T1000 (cell line): Measurements from ENCODE around the gene WNT4.
"Not testable (repeated sequence)": the region's sequence is repeated elsewhere in the genome, so short reads cannot be mapped to it uniquely, and the experiment has no call there.

Experiments
- DNase-seq: peaks from one replicate; lab custom pipeline; 2025; ENCODE audit warnings: mixed read lengths; lab: John Stamatoyannopoulos, UW

The WNT4 gene

GRCh38 chr1:22108339-22109105 lies 34.4 kb downstream of the WNT4 start:
- DNase-seq, result no peak

GRCh38 chr1:22107126-22107525 lies 35.8 kb downstream of the WNT4 start:
- DNase-seq, result no peak

- no peak for DNase-seq
These were observed 37.2 kb downstream of the WNT4 start for GRCh38 chr1:22105611-22106207.

GRCh38 chr1:22104865-22105437 lies 37.9 kb downstream of the WNT4 start:
- no peak for DNase-seq

DNA sequence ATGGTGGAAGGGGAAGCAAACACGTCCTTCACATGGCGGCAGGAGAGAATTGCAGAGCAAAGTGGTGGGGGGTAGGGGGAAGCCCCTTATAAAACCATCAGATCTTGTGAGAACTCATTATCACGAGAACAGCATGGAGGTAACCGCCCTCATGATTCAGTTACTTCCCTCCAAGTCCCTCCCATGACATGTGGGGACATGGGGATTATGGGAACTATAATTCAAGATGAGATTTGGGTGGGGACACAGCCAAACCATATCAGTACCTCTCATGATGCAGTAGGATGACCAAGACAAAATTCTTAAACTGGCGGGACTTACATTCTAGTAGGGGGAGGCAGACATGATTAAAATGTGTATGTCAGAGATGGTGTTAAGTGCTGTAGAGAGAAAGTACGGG lies 38.8 kb downstream of the WNT4 start:
- no peak for DNase-seq

DNA sequence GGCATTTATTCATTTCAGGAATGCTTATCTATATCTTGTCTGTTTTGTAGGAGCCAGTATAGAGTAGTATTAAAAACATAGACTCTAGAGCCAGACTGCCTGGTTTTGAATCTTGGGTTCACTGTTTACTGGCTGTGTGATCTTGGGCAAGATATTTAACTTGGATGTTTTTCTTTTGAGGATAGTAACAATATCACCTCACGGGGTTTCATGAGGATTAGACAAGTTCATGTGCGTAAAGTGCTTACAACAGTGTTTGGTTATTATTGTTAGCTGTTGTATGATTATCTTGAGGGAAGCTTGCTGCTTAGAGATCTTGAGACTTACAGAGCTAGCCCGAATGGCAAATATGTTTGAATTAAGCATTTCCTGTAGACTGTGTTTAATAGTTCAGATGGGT lies 40.2 kb downstream of the WNT4 start:
- no peak for DNase-seq

DNA sequence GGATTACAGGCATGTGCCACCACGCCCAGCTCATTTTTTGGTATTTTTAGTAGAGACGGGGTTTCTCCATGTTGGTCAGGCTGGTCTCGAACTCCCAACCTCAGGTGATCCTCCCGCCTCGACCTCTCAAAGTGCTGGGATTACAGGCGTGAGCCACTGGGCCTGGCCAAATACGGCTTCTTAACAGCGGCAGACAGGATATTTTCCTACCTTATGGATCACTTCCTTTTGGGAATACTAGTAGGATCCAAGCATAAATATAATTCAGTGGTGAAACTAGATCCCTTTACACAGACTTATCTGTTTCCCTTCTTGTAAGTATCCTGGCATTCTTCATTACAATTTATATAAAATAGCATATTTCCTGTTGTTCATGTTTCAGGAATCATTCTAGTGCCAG lies 40.9 kb downstream of the WNT4 start:
- no peak for DNase-seq

GRCh38 chr1:22101199-22101598 lies 41.7 kb downstream of the WNT4 start:
- no peak for DNase-seq

GRCh38 chr1:22100168-22100567 lies 42.7 kb downstream of the WNT4 start:
- no peak for DNase-seq

GRCh38 chr1:22098752-22099151 lies 44.1 kb downstream of the WNT4 start:
- DNase-seq, result no peak

GRCh38 chr1:22096463-22096862 lies 46.4 kb downstream of the WNT4 start:
- no peak for DNase-seq

DNA sequence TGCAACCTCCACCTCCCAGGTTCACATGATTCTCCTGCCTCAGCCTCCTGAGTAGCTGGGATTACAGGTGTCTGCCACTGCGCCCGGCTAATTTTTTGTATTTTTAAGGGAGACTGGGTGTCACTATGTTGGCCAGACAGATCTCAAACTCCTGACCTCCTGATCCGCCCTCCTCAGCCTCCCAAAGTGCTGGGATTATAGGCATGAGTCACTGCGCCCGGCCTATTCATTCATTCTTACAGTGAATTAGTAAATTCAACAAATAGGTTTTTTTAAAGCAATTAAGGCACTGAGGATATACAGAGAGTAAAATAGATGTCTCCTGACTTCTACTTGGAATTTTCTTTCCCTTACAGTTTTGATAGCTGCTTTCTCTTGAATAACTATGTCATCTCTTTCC lies 46.9 kb downstream of the WNT4 start:
- DNase-seq, result no peak

- DNase-seq, result no peak
These were observed 49.4 kb downstream of the WNT4 start for GRCh38 chr1:22093513-22093912.

DNA sequence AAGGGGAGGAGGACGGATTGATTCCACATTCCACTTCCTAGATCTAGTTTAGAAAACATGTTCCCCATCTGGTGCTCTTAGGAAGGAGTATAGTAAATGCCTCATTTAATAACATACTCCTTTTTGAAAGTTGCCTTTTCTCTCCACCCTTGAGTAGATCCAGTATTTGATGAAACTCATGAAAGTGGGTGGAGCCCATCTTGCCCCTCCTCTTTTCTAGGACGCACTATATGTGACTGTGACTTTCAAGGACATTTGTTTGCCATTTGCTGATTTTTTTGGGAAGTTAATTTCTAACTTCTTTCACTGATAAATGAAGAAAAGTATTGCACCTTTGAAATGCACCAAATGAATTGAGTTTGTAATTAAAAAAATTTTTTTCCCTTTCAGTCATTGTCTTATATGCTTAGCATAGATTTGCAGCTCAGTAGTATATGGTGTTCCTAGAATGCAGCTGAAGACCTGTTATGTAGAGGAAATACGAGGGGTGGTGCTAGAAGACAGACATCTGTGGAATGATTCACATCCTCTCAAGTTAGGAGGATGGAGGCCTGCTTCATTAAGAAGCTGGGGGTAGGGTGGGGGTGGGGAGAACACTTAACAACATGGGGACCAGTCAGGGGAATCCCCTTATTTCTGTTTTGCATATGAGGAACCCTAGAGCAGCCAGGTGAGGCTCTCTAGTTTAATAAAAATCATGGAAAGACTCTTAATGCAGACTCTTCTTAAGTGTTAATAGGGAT lies 50.7 kb downstream of the WNT4 start:
- DNase-seq, result not testable (repeated sequence)

- no peak for DNase-seq
These were observed 52.0 kb downstream of the WNT4 start for GRCh38 chr1:22090867-22091266.

- DNase-seq, result no peak
These were observed 53.1 kb downstream of the WNT4 start for GRCh38 chr1:22089787-22090186.

- DNase-seq, result no peak
These were observed 53.7 kb downstream of the WNT4 start for GRCh38 chr1:22089134-22089571.

DNA sequence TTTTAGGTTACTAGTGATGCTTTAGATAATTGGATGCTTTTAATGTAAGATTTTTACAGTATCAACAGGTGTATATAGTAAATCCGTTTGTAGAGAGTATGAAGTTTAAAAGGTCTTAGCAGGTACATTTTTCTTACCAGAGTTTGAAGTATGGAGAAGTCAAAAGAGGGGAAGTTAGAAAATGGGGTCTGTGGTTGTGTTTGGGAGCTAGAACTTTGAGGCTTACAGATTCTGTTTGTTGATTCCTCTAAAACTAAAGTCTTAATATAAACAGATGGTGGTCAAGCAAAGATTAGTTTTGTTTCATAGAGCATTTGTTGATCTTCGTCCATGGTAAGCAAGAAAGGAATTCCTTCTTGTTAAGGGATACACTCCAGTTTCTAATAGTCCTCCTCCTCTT lies 54.6 kb downstream of the WNT4 start:
- no peak for DNase-seq

GRCh38 chr1:22080191-22080590 lies 62.7 kb downstream of the WNT4 start:
- DNase-seq, result no peak

DNA sequence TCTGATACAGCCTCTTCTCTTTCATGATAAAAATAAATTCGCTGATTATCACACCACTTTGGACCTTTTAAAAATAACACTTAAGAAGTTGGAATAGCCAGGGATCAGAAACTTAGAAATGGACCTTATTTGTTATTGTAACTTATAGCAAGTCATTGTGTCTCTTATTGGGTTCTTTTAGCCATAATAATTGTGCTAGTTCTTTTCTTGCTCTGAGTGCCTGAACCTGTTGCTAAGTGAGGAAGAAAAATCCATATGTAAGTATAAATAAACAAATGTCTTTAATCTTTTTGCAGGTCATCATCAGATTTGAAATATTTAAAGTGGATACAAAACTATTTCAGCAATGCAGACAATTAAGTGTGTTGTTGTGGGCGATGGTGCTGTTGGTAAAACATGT lies 64.8 kb downstream of the WNT4 start:
- DNase-seq, result no peak

- no peak for DNase-seq
These were observed 65.2 kb downstream of the WNT4 start for GRCh38 chr1:22077728-22078127.

DNA sequence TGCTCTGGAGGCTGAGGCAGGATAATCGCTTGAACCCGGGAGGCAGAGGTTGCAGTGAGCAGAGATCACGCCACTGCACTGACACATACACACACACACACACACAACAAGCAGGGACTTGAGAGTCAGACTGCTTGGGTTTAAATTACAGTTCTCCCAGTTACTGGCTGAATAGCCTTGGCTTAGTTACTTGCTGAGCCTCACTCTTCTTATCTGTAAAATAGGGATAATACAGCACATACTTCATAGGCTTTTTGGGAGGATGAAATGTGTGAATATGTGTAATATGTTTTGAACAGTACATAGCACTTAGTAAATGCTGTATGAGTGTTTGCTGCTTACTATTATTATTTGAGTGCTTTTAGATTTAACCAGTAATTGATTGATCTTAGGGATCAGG lies 66.6 kb downstream of the WNT4 start:
- DNase-seq, result no peak

DNA sequence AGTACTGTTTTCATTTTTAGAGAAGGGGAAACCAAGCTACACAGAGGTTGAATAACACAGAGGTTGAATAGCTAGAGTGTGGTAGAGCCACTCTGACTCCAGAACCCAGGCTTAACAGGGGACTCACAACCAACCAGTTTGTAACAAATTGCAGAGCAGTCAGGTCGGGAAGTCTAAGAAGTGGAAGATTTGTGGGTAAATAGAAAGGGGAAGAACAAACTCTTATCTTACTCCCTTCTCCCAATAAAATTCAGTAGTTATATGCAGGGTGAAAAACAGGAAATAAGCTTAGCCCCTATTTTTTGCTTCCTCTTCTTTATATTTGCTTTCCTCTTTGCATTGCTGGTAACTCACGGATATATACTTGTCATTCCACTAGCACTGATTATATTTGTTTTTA lies 67.2 kb downstream of the WNT4 start:
- no peak for DNase-seq
